HG03108 (cell line): Measurements from ENCODE around the gene ITM2B.
A peak's percentile ranks its signal among the peaks of the same experiment; 100 is the strongest.

Experiments used
- ATAC-seq: cut with Tn5 transposase; IDR thresholded peaks from one replicate; pipeline ENCODE4 v1.9.1; 2021; ENCODE audit warnings: moderate library complexity; ENCODE audit not compliant: unreplicated experiment

ITM2B gene

DNA sequence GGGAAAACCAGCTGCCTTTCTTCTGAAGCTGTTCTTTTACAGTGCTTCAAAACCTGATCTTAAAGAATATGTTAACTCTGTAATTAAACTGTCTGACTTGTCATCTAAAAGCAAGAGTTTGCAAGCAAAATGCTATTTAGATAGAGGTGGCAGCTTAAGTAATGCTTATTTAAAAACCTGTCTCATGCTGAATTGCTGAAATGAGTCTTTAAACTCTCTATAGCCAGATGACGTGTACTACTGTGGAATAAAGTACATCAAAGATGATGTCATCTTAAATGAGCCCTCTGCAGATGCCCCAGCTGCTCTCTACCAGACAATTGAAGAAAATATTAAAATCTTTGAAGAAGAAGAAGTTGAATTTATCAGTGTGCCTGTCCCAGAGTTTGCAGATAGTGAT, 22.9 kb downstream of the ITM2B start:
- no peak for ATAC-seq

DNA sequence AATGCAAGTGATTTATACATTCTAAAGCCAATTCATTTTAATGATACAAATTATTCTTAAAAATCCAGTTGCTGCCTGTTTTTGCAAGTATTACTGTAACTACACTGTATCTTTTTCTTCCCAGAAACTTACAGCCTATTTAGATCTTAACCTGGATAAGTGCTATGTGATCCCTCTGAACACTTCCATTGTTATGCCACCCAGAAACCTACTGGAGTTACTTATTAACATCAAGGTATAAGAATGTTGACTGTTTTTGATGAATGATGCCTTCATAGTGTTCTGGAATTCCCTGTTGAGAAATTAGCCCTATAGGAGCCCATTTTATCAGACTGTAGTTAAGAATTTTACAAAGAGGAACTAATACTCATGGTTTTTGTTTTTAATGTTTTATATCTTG, 25.0 kb downstream of the ITM2B start:
- ATAC-seq = no peak

DNA sequence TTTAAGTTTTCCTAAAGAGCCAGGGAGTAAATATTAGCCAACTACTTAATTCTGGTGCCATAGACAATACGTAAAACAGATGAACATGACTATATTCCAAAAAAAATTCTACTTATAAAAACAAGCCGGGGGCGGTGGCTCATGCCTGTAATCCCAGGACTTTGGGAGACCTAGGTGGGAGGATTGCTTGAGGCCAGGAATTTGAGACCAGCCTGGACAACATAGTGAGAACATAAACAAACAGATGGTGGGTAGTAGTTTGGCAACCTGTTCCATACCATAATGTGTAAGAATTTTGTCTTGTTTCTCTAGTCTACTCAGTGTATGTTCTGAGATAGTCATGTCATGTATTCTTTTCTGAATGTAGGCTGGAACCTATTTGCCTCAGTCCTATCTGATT, 25.4 kb downstream of the ITM2B start:
- no peak for ATAC-seq

DNA sequence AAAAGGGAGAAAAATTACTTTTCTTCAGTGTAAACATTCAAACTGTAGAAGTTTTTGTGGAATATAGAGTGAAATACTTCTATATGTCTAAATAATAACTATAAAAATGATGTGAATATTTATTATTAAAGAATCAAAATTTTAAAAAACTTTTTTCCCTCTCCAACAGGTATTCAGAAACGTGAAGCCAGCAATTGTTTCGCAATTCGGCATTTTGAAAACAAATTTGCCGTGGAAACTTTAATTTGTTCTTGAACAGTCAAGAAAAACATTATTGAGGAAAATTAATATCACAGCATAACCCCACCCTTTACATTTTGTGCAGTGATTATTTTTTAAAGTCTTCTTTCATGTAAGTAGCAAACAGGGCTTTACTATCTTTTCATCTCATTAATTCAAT, 28.0 kb downstream of the ITM2B start:
- no peak for ATAC-seq

DNA sequence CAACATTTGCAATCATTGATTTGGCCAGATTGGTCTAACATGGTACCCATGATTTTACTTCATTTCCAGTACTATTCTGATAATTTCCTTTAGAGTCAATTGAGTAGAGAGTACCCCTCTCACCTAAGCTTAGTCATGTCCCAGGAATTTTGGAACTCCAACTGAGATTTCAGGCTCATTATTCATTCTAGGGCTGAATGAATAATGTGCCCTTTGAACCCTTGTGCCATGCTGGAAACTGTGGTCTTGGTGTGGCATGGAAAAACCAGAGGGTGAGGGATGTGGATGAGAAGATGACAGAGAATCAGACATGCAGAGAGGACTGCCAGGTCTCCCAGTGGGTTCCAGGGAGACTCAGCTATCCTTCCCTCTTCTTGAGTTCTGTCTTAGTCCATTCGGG, 30.2 kb downstream of the ITM2B start:
- ATAC-seq = no peak

DNA sequence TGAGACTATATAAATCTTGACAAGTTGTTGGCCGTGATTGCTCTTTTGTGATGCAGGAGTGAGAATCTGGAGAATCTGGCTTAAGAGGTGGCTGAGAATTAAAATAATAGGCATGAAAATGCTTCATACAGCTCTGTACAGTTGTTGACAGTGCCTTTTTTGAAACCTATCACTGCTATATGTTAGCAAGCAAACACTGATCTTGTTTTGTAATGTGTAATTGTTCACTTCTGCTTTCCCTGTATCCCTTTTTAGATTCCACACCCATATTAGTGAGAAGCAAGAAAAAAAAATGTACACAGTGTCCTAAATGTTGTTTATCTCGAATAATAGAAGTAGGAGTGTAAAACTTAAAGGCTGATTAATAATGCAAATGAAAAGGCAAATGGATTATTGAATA, 31.1 kb downstream of the ITM2B start:
- no peak for ATAC-seq

DNA sequence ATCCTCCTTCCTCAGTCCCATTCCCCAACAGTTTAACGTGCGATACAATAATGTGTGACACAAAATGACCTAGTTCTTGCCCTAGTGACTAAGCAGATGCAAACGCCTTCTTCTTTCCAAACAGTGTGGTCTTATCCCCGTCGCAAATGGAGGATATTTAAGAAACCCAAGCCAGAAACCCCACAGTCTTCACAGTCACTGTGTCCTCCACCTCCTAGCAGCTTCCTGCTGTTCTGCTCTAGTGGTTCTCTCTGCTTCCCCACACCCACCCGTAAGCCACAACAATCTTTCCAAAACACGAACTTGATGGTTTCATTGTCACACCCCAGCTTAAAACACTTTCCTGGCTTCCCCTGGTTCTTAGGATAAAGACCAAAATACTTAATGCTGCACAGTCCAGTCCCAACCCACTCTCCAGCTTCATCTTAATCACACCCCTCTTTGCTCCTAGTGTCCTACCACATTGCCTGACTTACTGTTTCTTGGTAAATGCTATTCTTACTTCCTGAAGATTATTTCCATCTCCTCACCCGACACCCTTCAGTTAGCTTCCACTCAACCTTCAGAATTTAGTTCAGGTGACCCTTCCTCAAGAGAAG, 32.3 kb downstream of the ITM2B start:
- peak; percentile 76 for ATAC-seq

DNA sequence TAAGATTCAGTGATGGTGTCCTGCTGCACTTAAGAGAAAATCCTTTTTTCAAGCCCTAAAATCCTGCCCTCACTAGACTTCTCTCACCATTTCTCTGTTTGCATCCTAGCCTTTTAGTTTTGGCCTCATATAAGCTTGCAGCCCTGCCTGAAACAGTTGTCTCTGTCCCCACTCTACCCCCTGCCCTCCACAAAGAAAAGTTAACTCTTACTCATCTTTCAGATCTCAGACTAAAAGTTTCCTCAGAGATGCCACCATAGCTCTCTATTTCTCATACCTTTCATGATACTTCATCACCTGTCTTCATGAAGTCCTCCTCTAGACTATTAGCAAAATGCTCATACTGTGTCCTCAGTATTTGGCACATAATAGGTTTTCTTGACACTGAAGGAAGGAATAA, 33.1 kb downstream of the ITM2B start:
- ATAC-seq = no peak

DNA sequence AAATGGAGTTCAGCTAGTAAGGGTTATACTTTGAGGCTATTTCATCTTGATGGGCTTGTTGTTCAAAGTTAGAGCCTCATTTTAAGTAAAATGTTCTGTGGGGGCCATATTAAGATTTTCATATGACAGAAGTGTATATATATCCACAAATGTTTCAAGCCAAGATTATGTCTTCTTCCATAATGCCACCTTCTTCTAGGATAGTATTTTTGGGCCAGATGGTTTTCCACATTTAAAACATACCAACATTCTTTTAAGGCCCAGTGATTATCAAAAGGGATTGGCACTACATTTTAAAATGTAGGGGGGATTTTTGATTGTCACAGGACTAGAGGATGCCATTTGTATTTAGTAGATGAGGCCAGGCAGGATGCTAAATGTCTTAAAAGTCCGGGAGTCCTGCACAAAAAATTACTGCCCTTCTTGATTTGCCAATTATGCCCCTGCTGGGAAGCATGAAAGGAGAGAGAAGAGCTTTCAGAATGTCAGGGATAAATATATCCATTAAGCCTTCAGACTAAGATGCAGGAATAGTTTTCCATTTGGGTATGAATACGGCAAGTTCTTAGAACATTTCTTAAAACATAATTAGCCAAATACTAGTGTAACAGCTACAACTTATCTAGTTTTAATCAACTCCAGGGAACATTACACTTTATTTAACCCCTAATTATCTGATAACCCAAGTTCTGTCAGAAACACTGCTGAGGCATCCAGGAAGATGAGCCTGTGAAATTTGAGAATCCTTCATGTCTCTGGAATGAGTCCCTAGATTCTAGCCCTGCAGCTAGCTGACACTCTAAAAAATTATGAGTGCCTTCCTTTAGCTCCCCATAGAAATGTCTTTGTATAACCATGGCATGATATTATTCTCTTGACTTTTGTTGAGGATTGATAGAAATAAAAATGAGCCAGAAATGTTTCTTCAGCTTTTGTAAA, 34.0 kb downstream of the ITM2B start:
- ATAC-seq = no peak

DNA sequence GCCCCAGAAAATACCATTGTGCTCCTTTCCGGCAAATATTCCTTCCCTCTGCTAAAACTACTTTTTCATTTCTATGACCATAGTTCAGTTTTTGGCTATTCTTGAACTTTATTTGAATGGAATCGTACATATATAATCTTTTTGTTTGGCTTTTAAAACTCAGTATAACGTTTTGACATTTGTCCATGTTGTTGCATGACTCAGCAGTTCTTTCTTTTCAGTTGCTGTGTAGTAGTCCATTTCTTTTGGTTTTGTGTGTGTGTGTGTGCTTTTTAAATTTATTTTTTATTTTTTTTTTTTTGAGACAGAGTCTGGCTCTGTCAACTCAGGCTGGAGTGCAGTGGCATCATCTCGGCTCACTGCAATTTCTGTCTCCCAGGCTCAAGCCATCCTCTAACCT, 35.0 kb downstream of the ITM2B start:
- no peak for ATAC-seq

DNA sequence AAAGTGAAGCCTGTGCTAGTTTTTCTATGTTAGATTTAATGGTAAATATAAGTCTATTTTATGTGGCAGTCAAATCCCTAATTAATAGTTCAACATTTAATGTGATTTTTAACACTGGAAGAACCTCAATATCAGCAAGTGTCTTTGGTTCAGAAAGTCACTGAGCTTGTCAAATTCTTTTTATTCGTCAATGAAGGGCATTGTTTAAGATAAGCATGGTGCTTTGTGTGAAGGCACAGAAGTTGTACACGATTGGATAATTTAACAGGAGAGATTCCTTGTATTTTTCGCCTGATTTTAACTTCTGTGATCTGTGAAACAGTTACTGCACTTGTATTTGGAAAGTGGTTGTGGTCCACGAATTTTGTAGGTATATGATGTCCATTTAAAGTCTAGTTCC, 40.3 kb downstream of the ITM2B start:
- no peak for ATAC-seq

DNA sequence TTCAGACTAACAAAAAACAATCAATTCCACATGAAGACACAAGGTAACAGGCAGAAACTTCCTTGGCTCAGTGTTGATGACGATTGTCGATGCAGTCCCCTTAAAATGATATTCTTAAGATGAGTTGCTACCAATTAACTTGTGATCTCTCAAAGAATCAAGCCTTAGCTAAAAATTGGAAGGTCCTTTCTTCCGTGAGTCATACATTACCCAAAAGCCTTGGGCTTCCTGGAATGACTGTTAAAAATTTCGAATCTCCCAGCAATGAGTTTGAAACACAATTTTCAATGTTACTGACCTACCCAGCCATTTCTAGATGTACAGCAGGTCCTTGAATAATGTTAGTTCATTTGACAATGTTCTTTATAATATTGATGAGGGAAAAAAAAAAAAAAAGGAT, 42.5 kb downstream of the ITM2B start:
- ATAC-seq = no peak

DNA sequence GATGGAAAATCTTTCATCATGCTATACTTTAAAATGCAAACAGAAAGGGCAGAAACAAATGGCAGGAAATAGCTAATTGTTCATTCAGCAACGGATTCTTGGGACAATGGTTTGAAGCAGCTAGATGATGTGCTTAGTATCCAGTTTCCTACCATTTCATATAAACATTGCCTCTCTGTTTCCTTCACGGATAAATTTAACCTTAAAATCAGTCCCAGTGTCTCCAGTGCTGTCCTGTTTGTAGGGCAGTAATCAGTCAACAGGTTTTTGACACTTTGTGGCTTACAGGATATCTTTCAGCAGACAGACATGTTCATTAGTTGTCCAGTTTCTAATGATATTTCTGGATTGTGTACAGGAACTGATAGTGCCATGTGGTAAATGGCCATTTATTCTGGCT, 45.8 kb downstream of the ITM2B start:
- ATAC-seq = no peak

DNA sequence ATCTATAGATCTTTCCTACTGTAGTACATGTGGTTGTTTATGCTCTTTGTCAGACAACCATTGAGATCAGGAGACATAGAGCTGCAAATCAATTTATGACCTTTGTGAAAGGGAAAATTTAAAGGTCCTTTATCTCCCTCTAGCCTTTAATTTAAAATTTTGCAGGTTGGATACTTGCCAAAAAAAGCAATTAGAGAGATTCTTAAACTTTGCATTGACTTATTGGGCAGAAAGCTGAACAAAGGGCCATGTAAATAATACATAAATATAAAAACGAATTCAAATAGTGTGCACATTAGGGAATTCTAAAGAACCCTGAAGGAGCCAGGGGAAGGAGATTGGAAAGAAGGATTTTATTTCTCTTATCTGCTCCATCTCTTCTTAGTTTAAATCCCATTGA, 48.5 kb downstream of the ITM2B start:
- no peak for ATAC-seq

DNA sequence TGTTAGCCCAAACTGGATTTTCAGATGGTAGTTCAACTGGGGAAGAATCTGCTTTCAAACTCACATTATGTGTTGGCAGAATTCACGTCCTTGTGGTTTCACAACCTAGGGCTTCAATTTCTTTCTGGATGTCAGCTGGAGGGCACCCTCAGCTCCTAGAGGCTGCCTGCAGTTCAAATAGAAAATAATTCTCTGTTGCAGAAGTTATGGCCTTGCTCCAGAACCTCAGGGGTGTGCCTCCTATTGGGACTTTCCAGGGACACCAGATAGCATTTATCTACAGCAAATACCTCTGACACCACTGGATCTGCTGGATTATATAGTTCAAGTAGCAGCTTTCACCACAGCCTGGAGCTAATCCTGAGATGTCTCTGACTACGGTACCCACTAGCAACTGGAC, 58.7 kb downstream of the ITM2B start:
- no peak for ATAC-seq

DNA sequence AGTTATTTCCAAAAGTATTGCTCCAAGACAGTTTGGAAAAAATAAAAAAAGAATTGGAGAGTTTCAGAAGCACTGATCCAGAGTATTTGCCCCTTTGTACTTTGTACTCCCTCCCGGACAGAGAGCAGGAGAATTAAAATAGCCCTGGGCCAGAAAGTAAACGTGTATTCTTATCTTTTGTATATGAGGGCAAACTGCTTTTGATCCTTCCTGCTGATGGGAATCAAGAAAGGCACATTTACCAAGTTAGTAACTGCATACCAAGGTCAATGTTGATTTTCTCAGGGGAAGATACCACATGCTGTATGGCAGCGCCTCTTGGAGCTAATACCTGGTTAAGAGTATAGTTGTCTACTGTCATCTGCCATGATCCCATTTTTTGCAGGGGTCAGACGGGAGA, 59.6 kb downstream of the ITM2B start:
- ATAC-seq = no peak

DNA sequence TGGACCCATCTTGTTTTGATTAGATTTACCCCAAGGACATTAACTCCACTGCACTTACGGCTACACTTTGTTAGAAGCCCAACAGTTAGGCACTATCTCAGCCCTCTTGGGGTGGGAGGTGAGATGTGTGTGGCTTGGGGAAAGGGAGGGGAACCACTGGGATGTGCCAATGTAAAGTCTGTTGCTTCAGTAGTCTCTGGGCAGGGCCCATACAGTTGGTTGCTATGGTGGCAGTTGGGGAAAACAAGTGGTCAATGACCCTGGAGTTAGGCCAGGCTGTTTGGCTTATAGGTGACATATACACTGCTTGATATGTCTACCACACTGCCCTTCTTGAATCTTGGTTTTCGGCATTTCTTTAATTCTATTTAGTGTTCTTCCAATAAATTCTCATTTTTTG, 61.6 kb downstream of the ITM2B start:
- no peak for ATAC-seq

DNA sequence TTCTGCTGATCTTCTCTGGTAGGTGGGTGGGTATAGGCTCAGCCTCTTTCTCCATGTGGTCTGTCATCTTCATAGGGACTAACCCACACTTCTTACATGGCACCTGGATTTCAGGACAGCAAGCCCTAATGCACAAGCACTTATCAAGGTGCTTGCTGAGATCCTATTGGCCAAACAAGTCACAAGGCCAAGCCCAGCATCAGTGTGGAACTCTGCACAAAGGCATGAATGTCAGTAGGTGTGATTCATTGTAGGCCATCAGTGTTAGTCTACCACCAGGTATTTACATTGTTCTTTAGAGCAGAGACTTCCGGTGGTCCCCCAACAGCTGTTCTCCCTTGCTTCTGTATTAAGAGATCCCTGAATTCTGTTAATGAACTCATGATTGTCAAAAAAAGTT, 62.3 kb downstream of the ITM2B start:
- ATAC-seq = no peak

DNA sequence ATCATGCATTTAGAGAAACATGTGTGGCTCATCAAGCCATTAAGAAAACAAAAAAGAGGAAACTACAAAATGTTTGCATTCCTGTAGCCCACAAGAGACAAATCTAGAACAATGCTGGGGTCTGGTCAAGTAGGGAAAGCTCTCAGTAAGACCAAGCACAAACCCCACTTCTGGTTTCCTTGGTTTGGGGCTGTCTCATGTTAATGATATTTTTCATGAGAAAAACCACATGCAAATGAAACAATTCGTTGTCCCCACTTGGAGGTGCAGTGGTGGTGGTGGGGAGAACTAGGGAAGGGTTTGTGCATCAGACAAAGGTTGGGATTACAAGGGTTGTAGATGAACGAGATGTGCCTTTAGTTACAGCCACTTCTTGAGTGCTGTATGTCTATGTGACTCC, 63.5 kb downstream of the ITM2B start:
- ATAC-seq = no peak

DNA sequence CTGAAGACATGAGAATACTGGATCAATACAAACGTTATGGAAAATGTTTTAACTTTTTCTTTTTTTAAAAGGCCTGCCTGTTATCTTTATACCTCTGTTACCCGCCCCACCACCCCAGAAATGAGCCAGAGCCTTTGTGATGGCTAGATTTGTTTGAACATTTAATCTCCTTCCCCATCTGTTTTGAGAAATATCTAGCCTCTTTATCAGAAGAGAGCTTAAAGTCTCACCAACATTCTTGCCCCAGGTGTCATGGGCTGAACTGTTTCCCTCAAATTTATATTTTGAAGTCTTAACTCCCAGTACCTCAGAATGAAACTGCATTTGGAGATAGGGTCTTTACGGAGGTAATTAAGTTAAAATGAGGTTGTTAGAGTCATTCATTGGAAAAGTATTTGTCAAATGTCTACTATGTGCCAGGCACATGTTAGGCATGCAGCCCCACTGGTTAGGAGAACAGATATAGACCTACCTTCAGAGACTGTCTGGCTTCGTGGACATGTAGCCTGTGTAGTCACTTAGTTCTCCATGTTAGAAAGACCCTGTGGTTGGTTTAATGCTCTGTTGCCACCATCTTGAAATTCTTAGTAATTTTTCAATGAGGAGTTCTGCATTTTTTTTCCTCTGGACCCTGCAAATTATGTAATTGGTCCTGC, 64.3 kb downstream of the ITM2B start:
- no peak for ATAC-seq

DNA sequence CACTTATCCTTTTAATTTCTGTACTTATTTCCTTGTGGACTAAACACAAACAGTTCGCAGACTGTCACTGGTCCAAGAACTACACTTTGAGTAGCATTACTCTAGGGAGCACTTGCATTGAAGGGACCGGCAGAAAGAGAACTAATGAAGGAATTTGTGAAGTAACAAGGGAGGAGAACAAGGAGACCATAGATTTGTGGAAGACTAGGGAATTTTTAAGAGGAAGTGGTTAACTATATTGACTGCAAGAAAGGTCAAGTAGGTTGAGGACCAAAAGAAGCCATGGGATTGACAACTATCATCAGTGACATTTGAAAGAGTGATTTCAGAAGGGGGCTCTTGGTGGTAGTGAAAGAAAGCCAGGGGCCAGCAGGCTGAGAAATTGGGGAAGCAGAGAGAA, 66.6 kb downstream of the ITM2B start:
- no peak for ATAC-seq

DNA sequence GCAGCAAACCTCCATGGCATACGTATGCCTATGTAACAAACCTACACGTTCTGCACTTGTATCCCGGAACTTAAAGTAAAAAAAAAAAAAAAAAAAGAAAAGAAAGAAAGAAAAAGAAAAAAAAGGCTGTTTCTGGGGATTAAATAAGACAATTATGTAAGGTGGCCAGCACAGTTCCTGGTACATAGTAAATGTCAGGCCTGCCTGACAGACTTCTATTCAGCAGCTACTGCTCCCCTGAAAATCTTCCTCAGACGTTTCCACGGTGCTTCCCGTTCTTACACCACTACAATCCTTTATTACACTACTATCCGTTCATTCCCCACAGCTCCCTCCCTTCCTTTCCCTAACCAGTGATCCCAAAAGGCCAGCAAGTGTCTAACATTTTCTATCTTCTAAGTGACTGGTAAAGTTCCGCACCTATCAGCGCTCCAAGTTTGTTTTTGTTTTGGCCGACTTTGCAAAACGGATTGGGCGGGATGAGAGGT, 69.9 kb downstream of the ITM2B start:
- no peak for ATAC-seq
